NB4 (cell line): ENCODE measurements around the gene GNA12.
"Not testable (repeated sequence)": the region's sequence is repeated elsewhere in the genome, so short reads cannot be mapped to it uniquely, and the experiment has no call there.

Source experiments
- MYC ChIP-seq: IDR thresholded peaks from 2 replicates; pipeline ENCODE4 v1.6.1; 2011; ENCODE audit warnings: low read depth, low read length
- TF ChIP-seq, protein P1 (sequence below): IDR thresholded peaks from one replicate; pipeline ENCODE4 v1.5.1; 2012; ENCODE audit warnings: low read depth, low read length
- TF ChIP-seq, protein P2 (sequence below): IDR thresholded peaks from 2 replicates; pipeline ENCODE4 v1.6.1; 2011; ENCODE audit warnings: low read depth, low read length

DNA sequence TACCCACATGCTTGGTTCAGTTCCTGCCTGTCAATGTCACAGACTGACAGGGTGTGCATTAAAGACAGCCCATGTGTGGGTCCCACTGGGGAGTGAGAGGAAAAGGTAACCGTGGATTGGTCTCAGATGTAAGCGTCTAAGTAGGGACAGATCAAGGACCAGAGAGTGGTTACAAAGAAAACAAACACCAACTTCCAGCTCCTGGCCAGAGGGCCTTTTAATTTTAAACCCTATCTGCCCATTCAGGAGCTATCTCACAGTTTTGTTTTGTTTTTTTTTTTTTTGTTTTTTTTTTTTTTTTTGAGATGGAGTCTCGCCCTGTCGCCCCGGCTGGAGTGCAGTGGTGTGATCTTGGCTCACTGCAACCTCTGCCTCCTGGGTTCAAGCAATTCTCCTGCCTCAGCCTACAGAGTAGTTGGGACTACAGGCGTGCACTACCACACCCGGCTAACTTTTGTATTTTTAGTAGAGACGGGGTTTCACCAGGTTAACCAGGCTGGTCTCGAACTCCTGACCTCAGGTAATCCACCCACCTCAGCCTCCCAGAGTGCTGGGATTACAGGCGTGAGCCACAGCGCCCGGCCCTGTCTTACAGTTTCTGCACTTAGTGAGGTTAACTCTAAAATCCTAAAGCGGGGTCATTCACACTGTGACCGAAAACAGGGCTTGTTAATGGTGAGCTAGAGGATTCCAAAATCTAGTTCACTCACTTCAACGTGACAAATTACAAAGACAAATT lies 106.9 kb downstream of the GNA12 start:
- TF ChIP-seq, protein P1, sequence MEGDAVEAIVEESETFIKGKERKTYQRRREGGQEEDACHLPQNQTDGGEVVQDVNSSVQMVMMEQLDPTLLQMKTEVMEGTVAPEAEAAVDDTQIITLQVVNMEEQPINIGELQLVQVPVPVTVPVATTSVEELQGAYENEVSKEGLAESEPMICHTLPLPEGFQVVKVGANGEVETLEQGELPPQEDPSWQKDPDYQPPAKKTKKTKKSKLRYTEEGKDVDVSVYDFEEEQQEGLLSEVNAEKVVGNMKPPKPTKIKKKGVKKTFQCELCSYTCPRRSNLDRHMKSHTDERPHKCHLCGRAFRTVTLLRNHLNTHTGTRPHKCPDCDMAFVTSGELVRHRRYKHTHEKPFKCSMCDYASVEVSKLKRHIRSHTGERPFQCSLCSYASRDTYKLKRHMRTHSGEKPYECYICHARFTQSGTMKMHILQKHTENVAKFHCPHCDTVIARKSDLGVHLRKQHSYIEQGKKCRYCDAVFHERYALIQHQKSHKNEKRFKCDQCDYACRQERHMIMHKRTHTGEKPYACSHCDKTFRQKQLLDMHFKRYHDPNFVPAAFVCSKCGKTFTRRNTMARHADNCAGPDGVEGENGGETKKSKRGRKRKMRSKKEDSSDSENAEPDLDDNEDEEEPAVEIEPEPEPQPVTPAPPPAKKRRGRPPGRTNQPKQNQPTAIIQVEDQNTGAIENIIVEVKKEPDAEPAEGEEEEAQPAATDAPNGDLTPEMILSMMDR = not testable (repeated sequence)
- TF ChIP-seq, protein P2, sequence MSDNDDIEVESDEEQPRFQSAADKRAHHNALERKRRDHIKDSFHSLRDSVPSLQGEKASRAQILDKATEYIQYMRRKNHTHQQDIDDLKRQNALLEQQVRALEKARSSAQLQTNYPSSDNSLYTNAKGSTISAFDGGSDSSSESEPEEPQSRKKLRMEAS = not testable (repeated sequence)
- TF ChIP-seq MYC = not testable (repeated sequence)
